ENCODE measurements around the gene ARID3B.

DNA sequence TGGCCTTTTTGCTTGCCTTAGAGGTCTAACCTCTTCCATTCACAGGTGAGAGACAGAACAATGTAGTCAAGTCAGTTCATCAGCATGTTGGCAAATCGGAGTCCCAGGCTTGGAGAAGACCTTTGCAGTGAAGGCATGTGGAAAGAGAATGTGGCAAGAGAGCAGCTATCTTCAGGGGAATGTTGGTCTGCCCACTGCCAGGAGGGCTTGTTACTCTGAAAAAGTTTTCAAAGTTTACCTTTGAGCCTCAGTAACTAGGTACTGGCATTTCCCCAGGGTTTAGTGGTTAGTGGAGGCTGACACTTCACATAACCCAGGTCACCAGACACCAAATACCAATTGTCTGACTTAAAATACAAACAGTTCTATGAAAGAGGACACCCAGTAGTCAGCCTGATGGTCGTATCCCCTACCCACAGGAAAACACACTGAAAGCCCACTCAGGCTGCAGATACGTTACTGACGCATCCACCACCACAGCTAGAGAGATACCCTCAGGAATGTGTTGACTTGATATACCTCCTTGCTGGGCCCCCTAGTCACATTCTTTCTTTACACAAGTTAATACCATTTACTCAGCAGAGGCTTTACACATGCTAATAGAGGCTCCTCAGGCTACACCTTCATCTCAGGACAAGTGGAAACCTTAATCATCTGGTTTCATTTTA lies 9.7 kb upstream of the ARID3B start:
- TF ChIP-seq POLR2A (IDR thresholded peaks at IDR 0.05) (no peak), EP300 (IDR thresholded peaks at IDR 0.05) (no peak)
- TF ChIP-seq, protein P1, sequence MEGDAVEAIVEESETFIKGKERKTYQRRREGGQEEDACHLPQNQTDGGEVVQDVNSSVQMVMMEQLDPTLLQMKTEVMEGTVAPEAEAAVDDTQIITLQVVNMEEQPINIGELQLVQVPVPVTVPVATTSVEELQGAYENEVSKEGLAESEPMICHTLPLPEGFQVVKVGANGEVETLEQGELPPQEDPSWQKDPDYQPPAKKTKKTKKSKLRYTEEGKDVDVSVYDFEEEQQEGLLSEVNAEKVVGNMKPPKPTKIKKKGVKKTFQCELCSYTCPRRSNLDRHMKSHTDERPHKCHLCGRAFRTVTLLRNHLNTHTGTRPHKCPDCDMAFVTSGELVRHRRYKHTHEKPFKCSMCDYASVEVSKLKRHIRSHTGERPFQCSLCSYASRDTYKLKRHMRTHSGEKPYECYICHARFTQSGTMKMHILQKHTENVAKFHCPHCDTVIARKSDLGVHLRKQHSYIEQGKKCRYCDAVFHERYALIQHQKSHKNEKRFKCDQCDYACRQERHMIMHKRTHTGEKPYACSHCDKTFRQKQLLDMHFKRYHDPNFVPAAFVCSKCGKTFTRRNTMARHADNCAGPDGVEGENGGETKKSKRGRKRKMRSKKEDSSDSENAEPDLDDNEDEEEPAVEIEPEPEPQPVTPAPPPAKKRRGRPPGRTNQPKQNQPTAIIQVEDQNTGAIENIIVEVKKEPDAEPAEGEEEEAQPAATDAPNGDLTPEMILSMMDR (IDR thresholded peaks at IDR 0.05), result no peak
